ENCODE measurements around the gene NKAPL. TPM values are rescaled to one million over a fixed set of nuclear protein-coding genes. Genes with fewer than 3 reads are reported as not detected.
A peak's percentile ranks its signal among the peaks of the same experiment; 100 is the strongest.

Gene NKAPL
- total and polyA plus RNA-seq, 2 of the 8 experiments (the other 6 are each of a cell fraction or from before 2014, with no cell fraction given), result 0.08 TPM; not detected in 1

DNA sequence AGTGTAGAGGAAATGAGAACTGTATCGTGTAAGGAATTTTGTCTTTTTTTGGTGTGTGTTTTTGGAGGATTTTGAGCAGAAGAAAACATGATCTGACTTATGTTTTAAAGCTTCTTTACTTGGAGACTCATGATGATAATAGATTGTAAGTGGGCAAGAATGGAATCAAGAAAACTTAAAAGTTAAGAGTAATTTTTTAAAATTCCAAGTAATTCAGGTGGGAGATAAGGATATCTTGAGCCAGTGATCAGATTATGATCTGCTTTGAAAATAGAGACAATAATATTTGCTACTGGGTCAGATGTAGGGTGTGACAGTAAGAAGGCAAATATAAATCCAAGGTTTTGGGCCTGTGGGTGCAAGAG, 8.6 kb downstream of the NKAPL start:
- Histone ChIP-seq H3K27me3 (replicated peaks in 1 of 4; ENCODE audit: control insufficient read depth in 3 of 4, extremely low read depth in 1 of 4, insufficient read depth in 3 of 4, low read length in 3 of 4) (no peaks in the 10 kb centered on the region), H3K4ac (replicated peaks; ENCODE audit: insufficient read length, low read depth, low read length) (no peak overlapping the region), H3K23me2 (ENCODE audit: low read depth, low read length) (peaks cover 2% of the 10 kb centered on the region; the same call in 1 of the 2 replicates), H3K4me3 (ENCODE audit: extremely low read depth in 1 of 4, insufficient read depth in 2 of 4, low read depth in 3 of 4, low read length in 4 of 4) (peak overlapping the region; percentile 75 to 80 (median 78)), H3K4me2 (ENCODE audit: insufficient read depth in 1 of 2, low read depth in 2 of 2, low read length in 2 of 2) (peak overlapping the region; percentile 75 to 79), H4K5ac (ENCODE audit: insufficient read length, low read depth, low read length) (no peak overlapping the region), H3K9ac (replicated peaks in 1 of 4; ENCODE audit: extremely low read depth in 1 of 4, low read depth in 3 of 4, low read length in 3 of 4) (peak overlapping the region in 3 of 4 experiments; percentile 54 to 77 (median 65); a peak in 5 of 7 replicates), H4K8ac (ENCODE audit: extremely low read depth, insufficient read depth, low read length) (no peak overlapping the region), H2AK5ac (ENCODE audit: low read depth, low read length) (no peak overlapping the region), H2BK120ac (replicated peaks; ENCODE audit: low read depth, low read length) (no peak overlapping the region), H4K91ac (replicated peaks; ENCODE audit: insufficient read length, low read length) (no peak overlapping the region), H3K14ac (ENCODE audit: insufficient read length) (no peak overlapping the region), H3K27ac (ENCODE audit: low read depth, low read length) (peak overlapping the region; percentile 33; the same call in 1 of the 2 replicates), H2BK12ac (ENCODE audit: low read depth, low read length) (no peak overlapping the region), H3K4me1 (replicated peaks in 1 of 4; ENCODE audit: control insufficient read depth in 3 of 4, insufficient read depth in 4 of 4, low read length in 3 of 4) (peaks cover 0 to 2% (median 0%) of the 10 kb centered on the region in 4 experiments; a peak in 1 of 7 replicates), H2BK20ac (ENCODE audit: low read length) (no peak overlapping the region), H3K23ac (ENCODE audit: insufficient read length) (no peak overlapping the region), H3K56ac (replicated peaks; ENCODE audit: insufficient read length, low read depth, low read length) (peak overlapping the region; percentile 1), H2BK5ac (ENCODE audit: low read depth, low read length) (no peak overlapping the region), H4K20me1 (replicated peaks in 1 of 2; ENCODE audit: control insufficient read depth in 1 of 2, insufficient read depth in 2 of 2, low read length in 2 of 2) (no peaks in the 10 kb centered on the region), H3K79me2 (ENCODE audit: control insufficient read depth in 1 of 2, insufficient read depth in 2 of 2, low read length in 2 of 2) (peaks cover 0 to 16% of the 10 kb centered on the region in 2 experiments; a peak in 2 of 4 replicates), H2BK15ac (ENCODE audit: low read length) (no peak overlapping the region), H3K36me3 (ENCODE audit: control insufficient read depth in 2 of 4, insufficient read depth in 4 of 4, low read length in 3 of 4) (peaks cover 0 to 10% (median 3%) of the 10 kb centered on the region in 4 experiments; a peak in 6 of 8 replicates), H2AFZ (ENCODE audit: low read length) (peak overlapping the region; percentile 68; the same call in 1 of the 2 replicates), H3K18ac (ENCODE audit: extremely low read depth, low read length) (no peak overlapping the region), H3K9me3 (ENCODE audit: insufficient read depth in 2 of 2, low read depth in 1 of 2, low read length in 1 of 2) (no peaks in the 10 kb centered on the region), H3K79me1 (ENCODE audit: low read depth, low read length) (no peaks in the 10 kb centered on the region)
- CTCF ChIA-PET (ENCODE audit: partially characterized antibody), result interaction anchor here (1.4 kb wide), 1 partner anchor 88 kb away, joined by 8 read pairs; no protein-coding TSS in a partner anchor
- WGBS, 2 experiments (ENCODE audit: extremely low coverage in 1 of 2, insufficient coverage in 1 of 2, insufficient read length in 1 of 2, insufficient replicate concordance in 2 of 2, low coverage in 1 of 2, low lambda C conversion rate in 2 of 2, missing lambda C conversion rate in 1 of 2), result 29 to 100% methylated on average over 1 of the region's 1 CpG
- POLR2A ChIA-PET (ENCODE audit: partially characterized antibody), result interaction anchor here (0.7 to 4.3 kb wide), 15 partner anchors 10 to 143 kb away, joined by 3 to 31 read pairs (median 5); partner anchors contain the start of genes PGBD1, ZKSCAN3, ZKSCAN4 and ZKSCAN8
- DNase-seq (ENCODE audit: low read depth in 1 of 2, low spot score in 2 of 2) (no peak), FAIRE-seq (no peak)
- TF ChIP-seq NRF1 (IDR thresholded peaks at IDR 0.05; ENCODE audit: low read depth, low read length), result no peak

Data from H1 (cell line).